Left renal cortex interstitium (tissue), 4 donors: ENCODE measurements around the gene PITPNM3. TPM values are rescaled to one million over a fixed set of nuclear protein-coding genes. Genes with fewer than 3 reads are reported as not detected.

Experiments used
- DNase-seq, 4 donors: peaks; one replicate each; pipeline ENCODE4 v3.0.0-alpha.2; 2013; ENCODE audit warnings: low read depth in 4 of 4, low spot score in 2 of 4, missing footprints in 1 of 4
- polyA plus RNA-seq, 4 donors: library from polyadenylated mRNA; unstranded; fragments of 120-200 nt; gene quantifications; one replicate each; pipeline ENCODE4 v1.2.1, GENCODE V29; 2013; ENCODE audit not compliant: insufficient read length in 4 of 4

The PITPNM3 gene
- polyA plus RNA-seq, 4 donors, result 8.3 to 11.6 (median 10.0) TPM

- DNase-seq, result no peak
These were observed 25.9 kb downstream of the PITPNM3 start for GRCh38 chr17:6530324-6530920.

DNA sequence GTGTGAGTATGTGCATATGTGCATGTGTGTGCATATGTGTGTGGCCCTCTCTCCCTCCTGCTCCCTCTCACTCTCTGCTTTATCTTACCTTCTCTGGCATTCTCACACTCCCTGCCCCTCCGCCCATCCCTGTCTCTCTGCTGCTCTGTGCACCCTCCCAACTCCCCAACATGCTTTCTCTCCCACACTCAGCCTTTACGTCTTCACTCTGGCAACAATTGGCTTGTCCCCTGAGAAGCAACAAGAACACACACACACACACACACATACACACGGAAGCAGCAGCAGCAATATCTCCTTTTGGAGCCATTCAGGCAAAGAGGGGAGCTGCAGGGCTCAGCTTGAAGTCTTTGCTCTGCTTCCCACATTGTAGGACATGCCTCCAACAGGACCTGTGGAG is 27.8 kb downstream of the PITPNM3 start:
- DNase-seq, result no peak

GRCh38 chr17:6526362-6527152 is 29.8 kb downstream of the PITPNM3 start:
- peak in 1 of 4 donors; percentile 1 for DNase-seq

DNA sequence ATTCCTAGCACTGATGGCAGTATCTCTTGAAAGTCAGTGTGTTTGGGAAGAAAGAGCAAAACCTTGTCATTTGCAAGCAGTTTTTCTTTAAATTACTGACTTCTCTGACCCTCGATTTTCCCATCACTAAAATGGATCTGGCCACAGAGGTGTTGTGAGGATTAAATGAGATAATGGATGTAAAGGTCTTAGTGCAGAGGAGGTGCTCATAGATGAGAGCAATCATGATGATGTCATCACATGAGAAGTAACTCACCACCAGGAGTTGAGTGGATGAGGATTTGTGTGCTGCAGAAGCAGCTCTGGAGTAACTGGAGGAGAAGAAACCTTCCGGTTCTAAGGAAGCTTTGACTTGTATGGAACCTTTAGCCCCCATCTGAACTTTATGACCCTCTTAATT is 30.6 kb downstream of the PITPNM3 start:
- DNase-seq, result no peak

- DNase-seq, result no peak
These were observed 31.2 kb downstream of the PITPNM3 start for GRCh38 chr17:6525141-6525540.

GRCh38 chr17:6524520-6524919 is 31.8 kb downstream of the PITPNM3 start:
- no peak for DNase-seq

DNA sequence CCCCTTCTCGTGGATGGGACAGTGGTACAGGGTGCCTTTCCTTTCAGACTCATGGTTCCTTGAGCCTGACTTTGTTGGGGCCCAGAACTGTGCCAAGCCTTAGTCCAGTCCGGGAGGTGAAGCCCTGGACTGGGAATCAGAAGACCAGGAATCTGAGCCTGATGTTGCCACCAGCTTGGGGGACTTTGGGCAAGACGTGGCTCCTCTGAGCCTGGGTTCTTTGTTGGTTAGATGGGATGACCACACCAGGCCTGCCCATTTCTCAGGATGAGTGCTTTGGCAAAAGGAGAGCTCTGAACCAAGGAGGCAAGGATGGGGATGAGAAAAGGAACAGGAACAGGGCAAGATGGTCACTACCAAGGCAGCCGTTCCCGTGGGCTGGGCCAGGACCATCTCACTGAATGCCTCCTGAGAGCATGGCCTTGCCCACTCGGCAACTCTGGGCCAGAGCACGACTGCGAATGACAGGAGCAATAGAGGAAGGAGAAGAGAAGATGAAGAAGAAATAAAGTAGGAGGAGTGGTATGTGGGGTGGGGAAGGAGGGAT is 32.5 kb downstream of the PITPNM3 start:
- DNase-seq, result no peak

DNA sequence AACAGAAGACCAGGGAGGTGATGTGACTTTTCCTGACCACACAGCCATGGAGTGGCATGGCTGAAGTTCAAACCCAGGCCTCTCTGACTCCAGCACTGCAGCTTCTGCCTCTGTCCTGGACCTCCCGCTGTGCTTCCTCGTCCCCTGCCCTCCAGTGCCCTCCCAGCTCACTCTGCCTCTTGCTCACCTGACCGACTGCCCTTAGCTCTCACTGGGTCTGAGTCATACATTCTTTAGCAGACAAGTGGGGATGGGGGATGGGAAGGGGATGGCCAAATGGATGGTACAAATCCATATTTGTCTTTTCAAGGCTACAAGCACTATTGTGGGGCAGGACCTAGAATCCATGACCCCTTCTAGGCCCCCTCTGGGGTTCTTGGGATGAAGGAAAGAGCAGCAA is 33.0 kb downstream of the PITPNM3 start:
- DNase-seq, result no peak

- no peak for DNase-seq
These were observed 34.8 kb downstream of the PITPNM3 start for GRCh38 chr17:6521586-6521985.

GRCh38 chr17:6517062-6517461 is 39.3 kb downstream of the PITPNM3 start:
- DNase-seq, result no peak

- DNase-seq, result no peak
These were observed 42.0 kb downstream of the PITPNM3 start for GRCh38 chr17:6514371-6514770.

DNA sequence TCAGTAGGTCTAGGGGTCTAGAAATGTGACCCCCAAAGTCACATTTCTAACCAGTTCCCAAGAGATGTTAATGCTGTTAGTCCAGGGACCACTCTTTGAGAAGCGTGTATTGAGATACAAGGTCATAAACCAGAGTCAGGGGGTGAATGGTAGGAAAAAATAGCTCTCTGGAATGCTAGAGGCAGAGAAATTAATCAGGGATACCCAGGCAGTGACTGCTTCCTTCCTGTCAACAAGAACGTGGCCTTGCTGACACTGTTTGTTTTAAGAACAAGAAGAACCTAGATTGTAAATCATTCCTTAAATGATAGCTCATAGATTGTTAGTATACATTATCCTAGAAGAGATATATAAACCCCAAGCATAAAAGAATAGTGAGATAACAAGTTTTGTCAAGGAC is 43.8 kb downstream of the PITPNM3 start:
- no peak for DNase-seq

- DNase-seq, result no peak
These were observed 45.9 kb downstream of the PITPNM3 start for GRCh38 chr17:6510321-6510977.

- no peak for DNase-seq
These were observed 46.4 kb downstream of the PITPNM3 start for GRCh38 chr17:6509921-6510320.

DNA sequence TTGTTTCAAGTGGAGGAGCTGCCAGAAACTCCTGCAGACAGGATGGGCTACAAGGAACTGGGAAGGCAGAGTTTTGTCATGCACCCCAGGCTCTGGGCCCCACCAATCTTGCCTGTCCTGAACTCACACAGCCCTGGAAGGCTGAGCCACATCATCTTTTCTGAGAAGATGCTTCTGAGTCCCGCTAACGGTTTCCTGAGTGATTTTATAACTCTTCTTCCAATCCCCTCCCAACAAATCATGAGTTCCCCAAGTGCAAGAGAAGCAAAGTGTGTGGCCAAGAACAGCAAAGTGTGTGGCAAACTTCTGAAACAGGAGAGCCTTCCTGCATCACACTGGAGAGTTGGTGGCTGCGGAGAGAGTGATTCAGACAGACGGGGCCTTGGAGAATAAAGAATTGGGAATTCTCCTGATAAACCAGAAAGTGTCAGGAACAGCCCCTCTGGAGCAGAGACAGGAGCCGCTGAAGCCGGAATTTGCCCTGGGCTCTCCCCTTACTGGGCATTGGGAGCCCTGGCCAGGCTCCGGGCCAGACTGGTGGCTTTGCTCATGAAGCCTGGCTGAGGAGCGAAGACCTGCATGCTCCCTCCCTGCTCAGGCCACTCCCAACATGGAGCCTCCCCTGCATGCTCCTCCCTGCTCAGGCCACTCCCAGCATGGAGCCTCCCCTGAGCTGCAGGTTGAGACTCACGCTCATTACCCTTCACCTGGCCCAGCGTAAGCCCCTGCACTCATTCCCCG is 47.2 kb downstream of the PITPNM3 start:
- no peak for DNase-seq

DNA sequence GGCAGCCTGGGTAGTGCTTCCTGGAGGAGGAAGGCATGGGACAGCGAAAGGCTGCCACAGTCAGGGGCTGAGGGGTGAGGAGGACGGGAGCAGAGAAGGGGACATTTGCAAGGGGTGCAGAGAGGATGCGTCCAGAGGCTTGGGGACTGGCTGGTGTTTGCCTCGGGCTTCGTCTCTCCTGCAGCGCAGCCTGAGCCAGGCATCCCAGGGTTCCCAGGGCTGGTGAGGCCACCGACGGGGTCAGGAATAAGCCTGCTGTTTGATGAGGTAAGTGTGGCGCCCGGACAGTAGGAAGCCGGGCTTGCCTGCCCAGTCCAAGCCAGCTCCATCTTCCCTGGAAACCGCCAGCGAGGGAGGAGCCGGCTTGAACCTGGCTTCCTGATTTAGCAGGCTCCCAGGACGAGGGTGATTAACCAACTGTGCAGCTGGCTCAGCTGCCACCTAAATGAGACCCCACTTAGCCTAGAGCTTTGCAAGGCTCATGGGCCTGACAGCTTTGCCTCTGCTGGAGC is 47.8 kb downstream of the PITPNM3 start:
- no peak for DNase-seq

GRCh38 chr17:6508016-6508415 is 48.3 kb downstream of the PITPNM3 start:
- DNase-seq, result no peak

DNA sequence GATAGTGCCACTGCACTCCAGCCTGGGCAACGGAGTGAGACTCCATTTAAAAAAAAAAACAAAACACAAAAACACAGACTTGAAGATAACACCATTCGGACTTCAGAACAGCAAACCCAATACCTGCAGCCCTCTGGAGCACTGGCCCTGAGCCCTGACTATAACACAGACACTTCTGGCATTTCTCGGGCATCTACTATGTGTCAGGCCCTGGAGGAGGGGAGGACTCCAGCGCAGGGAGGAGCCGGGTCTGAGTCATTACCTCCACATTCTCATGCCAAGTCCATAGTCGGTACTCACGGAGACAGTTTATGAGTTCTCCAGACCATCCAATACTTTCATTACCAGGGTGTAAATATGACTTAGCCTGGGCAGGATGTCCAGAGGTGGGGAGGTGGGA is 48.8 kb downstream of the PITPNM3 start:
- DNase-seq, result no peak

DNA sequence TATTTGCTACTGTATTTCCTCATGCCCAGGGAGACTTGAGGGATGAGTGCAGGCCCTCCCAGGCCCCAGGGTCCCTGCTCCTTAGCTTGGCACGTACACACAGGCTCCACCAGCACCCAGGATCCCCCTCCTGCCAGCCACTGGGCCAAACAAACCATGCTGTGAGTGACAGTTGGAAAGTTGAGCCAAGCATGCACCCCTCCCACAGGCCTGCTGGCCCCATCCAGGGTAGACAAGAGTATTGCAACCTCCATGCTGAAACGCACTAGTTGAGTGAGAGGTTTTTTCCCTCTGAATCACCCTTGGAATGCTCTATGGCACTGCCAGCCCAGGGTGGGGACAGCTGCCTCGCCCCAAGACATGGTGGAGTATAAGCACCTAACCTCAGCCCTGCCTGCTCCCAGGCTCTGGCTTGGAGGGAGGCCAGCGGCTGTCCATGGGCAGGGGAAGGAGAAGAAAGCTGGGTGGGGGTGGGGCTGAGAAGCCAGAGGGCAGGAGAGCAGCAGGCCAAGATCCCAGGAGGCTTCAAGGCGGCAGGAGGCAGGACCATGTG is 49.6 kb downstream of the PITPNM3 start:
- DNase-seq, result no peak

GRCh38 chr17:6505425-6506142 is 50.8 kb downstream of the PITPNM3 start:
- no peak for DNase-seq
